HepG2 (cell line): ENCODE measurements around the gene NUCB1. TPM values are rescaled to one million over a fixed set of nuclear protein-coding genes. Genes with fewer than 3 reads are reported as not detected.

Experiments used
- GLI4 ChIP-seq: sonication (generic); formaldehyde crosslinking; IDR thresholded peaks from 2 replicates; pipeline ENCODE4 v1.5.1; 2020; ENCODE audit warnings: missing genetic modification reagents, mild to moderate bottlenecking, moderate library complexity, borderline replicate concordance
- HNRNPH1 ChIP-seq: fragments of 200-400 bp; formaldehyde crosslinking; optimal IDR thresholded peaks from 2 replicates; pipeline ENCODE3; 2017; ENCODE audit warnings: mild to moderate bottlenecking, low read depth, low read length
- KLF9 ChIP-seq: IDR thresholded peaks from 2 replicates; pipeline ENCODE4 v1.6.1; 2016; ENCODE audit warnings: low read depth
- PCBP1 ChIP-seq: fragments of 200-400 bp; formaldehyde crosslinking; IDR thresholded peaks from 2 replicates; pipeline ENCODE4 v1.6.1; 2017; ENCODE audit warnings: mild to moderate bottlenecking, low read depth, low read length, borderline replicate concordance
- ZFP82 ChIP-seq: sonication (generic); formaldehyde crosslinking; IDR thresholded peaks from 2 replicates; pipeline ENCODE4 v1.5.1; 2020; ENCODE audit warnings: mild to moderate bottlenecking, missing genetic modification reagents, borderline replicate concordance
- ZKSCAN8 ChIP-seq: IDR thresholded peaks from 2 replicates; pipeline ENCODE4 v1.6.1; 2016; ENCODE audit warnings: borderline replicate concordance, missing genetic modification reagents, missing compliant biosample characterization
- ZNF484 ChIP-seq: sonication (generic); formaldehyde crosslinking; IDR thresholded peaks from 2 replicates; pipeline ENCODE4 v1.5.1; 2020; ENCODE audit warnings: mild to moderate bottlenecking, low read depth, missing genetic modification reagents, borderline replicate concordance
- ZSCAN31 ChIP-seq: sonication (generic); formaldehyde crosslinking; IDR thresholded peaks from 2 replicates; pipeline ENCODE4 v1.5.0; 2020; ENCODE audit warnings: low read depth, mild to moderate bottlenecking, missing genetic modification reagents
- polyA plus RNA-seq, 8 experiments: library from polyadenylated mRNA; depleted of rRNA in 3 of 8; stranded (reverse) in 7 of 8; unstranded in 1 of 8; fragments of >200 nt; fragmentation: Illumina TruSeq in 4 of 8; extraction: Trizol in 4 of 8; gene quantifications; 2 replicates each; pipeline versions ENCODE4 v1.2.1 to v1.2.3, GENCODE V29; 2011 to 2016; ENCODE audit warnings: low read depth in 4 of 8, missing spikeins in 1 of 8, mixed read lengths in 1 of 8; ENCODE audit not compliant: insufficient read depth in 1 of 8
- total RNA-seq, 5 experiments: library from RNA; depleted of rRNA; stranded (reverse); fragments of >200 nt; fragmentation: Illumina TruSeq; extraction: Trizol; gene quantifications; 2 replicates each; pipeline ENCODE4 v1.2.3, GENCODE V29; 2016; ENCODE audit warnings: low read depth in 1 of 5
- TF ChIP-seq, protein P1 (sequence below): sonication (generic); formaldehyde crosslinking; IDR thresholded peaks from 2 replicates; pipeline ENCODE4 v1.5.0; 2020; ENCODE audit warnings: missing genetic modification reagents
- TF ChIP-seq, protein P2 (sequence below), 2 experiments: fragments of 450-650 bp in 1 of 2; sonication (generic) in 1 of 2; formaldehyde crosslinking; IDR thresholded peaks; 2 replicates each; pipeline versions ENCODE4 v1.5.0 to v1.8.0; 2020 to 2022; ENCODE audit warnings: mild to moderate bottlenecking in 1 of 2, missing genetic modification reagents in 1 of 2
- TF ChIP-seq, protein P3 (sequence below): sonication (generic); formaldehyde crosslinking; IDR thresholded peaks from 2 replicates; pipeline ENCODE4 v1.4.0; 2020; ENCODE audit warnings: mild to moderate bottlenecking, missing genetic modification reagents
- TF ChIP-seq, protein P4 (sequence below): sonication (generic); formaldehyde crosslinking; IDR thresholded peaks from 2 replicates; pipeline ENCODE4 v1.5.1; 2020; ENCODE audit warnings: missing genetic modification reagents, mild to moderate bottlenecking, borderline replicate concordance
- TF ChIP-seq, protein P5 (sequence below), 2 experiments: sonication (generic) in 1 of 2; formaldehyde crosslinking in 1 of 2; IDR thresholded peaks; 2 replicates each; pipeline versions ENCODE4 v1.4.0 to v1.6.1; 2016 to 2020; ENCODE audit warnings: borderline replicate concordance in 1 of 2, low read depth in 1 of 2, mild to moderate bottlenecking in 1 of 2, missing genetic modification reagents in 1 of 2
- TF ChIP-seq, protein P6 (sequence below): sonication (generic); formaldehyde crosslinking; IDR thresholded peaks from 2 replicates; pipeline ENCODE4 v1.8.0; 2022; ENCODE audit warnings: missing genetic modification reagents, mild to moderate bottlenecking, borderline replicate concordance

Gene NUCB1
- total and polyA plus RNA-seq, 2 of the 13 experiments (the other 11 are each of a cell fraction or from before 2014, with no cell fraction given), result 82.3 to 106 TPM

DNA sequence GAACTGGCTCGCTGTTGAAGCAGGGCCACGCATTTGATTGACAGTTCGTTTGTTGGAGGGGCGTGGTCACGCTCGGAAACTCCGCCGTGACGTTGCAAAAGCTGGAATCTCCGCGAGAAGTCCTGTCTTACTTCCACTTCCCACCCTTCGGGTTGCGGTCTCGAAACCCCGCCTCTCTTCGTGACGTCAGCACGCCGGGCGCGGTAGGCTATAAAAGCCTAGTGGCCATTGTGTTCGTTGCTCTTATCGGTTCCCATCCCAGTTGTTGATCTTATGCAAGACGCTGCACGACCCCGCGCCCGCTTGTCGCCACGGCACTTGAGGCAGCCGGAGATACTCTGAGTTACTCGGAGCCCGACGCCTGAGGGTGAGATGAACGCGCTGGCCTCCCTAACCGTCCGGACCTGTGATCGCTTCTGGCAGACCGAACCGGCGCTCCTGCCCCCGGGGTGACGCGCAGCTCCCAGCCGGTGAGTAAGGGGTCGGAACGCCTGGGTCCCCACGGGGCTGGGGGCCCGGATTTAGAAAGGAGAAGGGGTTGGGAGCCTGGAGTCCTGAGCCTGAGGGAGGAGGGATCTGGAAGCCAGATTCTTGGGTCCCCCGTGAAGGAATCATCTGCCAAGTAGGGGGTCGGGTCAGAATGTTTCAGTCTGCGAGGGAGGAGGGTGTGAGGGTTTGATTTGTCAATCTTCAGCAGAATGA lies 27.8 kb upstream of the NUCB1 start, which contains the start of gene PPP1R15A (continued):
- no peak for TF ChIP-seq PCBP1
- TF ChIP-seq, protein P1, sequence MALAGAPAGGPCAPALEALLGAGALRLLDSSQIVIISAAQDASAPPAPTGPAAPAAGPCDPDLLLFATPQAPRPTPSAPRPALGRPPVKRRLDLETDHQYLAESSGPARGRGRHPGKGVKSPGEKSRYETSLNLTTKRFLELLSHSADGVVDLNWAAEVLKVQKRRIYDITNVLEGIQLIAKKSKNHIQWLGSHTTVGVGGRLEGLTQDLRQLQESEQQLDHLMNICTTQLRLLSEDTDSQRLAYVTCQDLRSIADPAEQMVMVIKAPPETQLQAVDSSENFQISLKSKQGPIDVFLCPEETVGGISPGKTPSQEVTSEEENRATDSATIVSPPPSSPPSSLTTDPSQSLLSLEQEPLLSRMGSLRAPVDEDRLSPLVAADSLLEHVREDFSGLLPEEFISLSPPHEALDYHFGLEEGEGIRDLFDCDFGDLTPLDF (CRISPR knock-in tag), result no peak
- TF ChIP-seq, protein P2, sequence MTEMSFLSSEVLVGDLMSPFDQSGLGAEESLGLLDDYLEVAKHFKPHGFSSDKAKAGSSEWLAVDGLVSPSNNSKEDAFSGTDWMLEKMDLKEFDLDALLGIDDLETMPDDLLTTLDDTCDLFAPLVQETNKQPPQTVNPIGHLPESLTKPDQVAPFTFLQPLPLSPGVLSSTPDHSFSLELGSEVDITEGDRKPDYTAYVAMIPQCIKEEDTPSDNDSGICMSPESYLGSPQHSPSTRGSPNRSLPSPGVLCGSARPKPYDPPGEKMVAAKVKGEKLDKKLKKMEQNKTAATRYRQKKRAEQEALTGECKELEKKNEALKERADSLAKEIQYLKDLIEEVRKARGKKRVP (CRISPR knock-in tag; IDR thresholded peaks at IDR 0.05), result peak in 1 of 2 experiments; percentile 47; a peak in 1 of 4 replicates
- TF ChIP-seq, protein P3, sequence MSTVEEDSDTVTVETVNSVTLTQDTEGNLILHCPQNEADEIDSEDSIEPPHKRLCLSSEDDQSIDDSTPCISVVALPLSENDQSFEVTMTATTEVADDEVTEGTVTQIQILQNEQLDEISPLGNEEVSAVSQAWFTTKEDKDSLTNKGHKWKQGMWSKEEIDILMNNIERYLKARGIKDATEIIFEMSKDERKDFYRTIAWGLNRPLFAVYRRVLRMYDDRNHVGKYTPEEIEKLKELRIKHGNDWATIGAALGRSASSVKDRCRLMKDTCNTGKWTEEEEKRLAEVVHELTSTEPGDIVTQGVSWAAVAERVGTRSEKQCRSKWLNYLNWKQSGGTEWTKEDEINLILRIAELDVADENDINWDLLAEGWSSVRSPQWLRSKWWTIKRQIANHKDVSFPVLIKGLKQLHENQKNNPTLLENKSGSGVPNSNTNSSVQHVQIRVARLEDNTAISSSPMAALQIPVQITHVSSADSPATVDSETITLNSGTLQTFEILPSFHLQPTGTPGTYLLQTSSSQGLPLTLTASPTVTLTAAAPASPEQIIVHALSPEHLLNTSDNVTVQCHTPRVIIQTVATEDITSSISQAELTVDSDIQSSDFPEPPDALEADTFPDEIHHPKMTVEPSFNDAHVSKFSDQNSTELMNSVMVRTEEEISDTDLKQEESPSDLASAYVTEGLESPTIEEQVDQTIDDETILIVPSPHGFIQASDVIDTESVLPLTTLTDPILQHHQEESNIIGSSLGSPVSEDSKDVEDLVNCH (CRISPR knock-in tag), result no peak
- TF ChIP-seq, protein P4, sequence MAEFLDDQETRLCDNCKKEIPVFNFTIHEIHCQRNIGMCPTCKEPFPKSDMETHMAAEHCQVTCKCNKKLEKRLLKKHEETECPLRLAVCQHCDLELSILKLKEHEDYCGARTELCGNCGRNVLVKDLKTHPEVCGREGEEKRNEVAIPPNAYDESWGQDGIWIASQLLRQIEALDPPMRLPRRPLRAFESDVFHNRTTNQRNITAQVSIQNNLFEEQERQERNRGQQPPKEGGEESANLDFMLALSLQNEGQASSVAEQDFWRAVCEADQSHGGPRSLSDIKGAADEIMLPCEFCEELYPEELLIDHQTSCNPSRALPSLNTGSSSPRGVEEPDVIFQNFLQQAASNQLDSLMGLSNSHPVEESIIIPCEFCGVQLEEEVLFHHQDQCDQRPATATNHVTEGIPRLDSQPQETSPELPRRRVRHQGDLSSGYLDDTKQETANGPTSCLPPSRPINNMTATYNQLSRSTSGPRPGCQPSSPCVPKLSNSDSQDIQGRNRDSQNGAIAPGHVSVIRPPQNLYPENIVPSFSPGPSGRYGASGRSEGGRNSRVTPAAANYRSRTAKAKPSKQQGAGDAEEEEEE (CRISPR knock-in tag), result no peak; the same call in 1 of the 2 replicates
- no peak; the same call in 1 of the 2 replicates for TF ChIP-seq ZFP82 (CRISPR knock-in tag)
- TF ChIP-seq ZNF484, result no peak
- TF ChIP-seq GLI4 (CRISPR knock-in tag), result peak; percentile 74
- TF ChIP-seq KLF9, result no peak
- TF ChIP-seq ZKSCAN8, result no peak
- TF ChIP-seq, protein P5, sequence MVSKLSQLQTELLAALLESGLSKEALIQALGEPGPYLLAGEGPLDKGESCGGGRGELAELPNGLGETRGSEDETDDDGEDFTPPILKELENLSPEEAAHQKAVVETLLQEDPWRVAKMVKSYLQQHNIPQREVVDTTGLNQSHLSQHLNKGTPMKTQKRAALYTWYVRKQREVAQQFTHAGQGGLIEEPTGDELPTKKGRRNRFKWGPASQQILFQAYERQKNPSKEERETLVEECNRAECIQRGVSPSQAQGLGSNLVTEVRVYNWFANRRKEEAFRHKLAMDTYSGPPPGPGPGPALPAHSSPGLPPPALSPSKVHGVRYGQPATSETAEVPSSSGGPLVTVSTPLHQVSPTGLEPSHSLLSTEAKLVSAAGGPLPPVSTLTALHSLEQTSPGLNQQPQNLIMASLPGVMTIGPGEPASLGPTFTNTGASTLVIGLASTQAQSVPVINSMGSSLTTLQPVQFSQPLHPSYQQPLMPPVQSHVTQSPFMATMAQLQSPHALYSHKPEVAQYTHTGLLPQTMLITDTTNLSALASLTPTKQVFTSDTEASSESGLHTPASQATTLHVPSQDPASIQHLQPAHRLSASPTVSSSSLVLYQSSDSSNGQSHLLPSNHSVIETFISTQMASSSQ (IDR thresholded peaks at IDR 0.05; ENCODE audit: low read depth), result no peak
- TF ChIP-seq, protein P5 (CRISPR knock-in tag; IDR thresholded peaks at IDR 0.05; ENCODE audit: borderline replicate concordance), result peak; percentile 39; the same call in 1 of the 2 replicates
- no peak for TF ChIP-seq HNRNPH1
- TF ChIP-seq, protein P6, sequence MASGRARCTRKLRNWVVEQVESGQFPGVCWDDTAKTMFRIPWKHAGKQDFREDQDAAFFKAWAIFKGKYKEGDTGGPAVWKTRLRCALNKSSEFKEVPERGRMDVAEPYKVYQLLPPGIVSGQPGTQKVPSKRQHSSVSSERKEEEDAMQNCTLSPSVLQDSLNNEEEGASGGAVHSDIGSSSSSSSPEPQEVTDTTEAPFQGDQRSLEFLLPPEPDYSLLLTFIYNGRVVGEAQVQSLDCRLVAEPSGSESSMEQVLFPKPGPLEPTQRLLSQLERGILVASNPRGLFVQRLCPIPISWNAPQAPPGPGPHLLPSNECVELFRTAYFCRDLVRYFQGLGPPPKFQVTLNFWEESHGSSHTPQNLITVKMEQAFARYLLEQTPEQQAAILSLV (CRISPR knock-in tag), result no peak; the same call in 1 of the 2 replicates
- no peak for TF ChIP-seq ZSCAN31
